ENCODE data around the gene MPPE1.
"Not testable (repeated sequence)": the region's sequence is repeated elsewhere in the genome, so short reads cannot be mapped to it uniquely, and the experiment has no call there.

MPPE1 gene, protein sequence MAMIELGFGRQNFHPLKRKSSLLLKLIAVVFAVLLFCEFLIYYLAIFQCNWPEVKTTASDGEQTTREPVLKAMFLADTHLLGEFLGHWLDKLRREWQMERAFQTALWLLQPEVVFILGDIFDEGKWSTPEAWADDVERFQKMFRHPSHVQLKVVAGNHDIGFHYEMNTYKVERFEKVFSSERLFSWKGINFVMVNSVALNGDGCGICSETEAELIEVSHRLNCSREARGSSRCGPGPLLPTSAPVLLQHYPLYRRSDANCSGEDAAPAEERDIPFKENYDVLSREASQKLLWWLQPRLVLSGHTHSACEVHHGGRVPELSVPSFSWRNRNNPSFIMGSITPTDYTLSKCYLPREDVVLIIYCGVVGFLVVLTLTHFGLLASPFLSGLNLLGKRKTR

DNA sequence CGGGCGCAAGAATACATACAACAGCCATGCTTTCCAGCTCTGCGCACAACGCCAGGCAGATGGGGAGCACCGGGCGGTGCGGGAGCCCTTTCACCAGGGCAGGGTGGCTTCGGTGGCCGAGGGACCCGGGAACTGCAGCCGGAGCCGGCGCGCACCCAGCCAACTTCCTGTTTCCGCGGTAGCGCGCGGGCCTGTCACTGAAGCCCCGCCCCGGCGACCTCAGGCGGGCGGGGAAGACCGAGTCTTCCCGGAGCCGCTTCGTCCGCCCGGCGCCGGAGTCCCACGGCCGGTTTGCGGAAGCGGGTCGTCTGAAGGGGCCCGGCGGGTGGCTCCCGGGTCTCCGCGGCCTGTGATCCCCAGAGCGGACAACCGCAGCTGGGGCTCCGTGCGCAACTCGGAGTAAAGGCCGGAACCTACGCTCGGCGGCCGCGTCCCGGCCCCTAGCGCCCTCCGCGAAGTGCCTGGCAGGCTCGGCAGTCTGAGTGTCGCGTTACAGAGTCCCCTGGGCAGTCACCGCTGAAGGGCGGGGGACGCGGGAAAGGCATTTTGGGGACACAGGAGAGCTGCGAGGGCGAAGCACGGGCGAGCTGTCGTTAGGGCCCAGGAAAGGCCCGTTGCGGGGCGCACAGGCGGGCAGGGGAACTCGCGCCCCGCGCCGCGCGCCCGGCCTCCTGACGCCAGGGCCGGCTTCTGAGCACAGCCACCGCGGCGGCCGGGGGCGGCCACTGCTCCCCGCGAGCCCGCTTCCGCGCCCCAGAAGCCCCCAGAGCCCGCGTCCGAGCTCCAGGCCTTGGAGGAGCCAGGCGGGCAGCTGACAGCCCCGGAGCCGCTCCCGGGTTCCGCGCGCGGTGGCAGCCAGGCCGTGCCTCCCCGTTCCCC is at the start of gene MPPE1:
MPPE1 (minus strand) TSS at position 136 of the 879 bp plus-strand sequence. CDS start 11,053 bp downstream, outside the sequence.
- DNase-seq (ENCODE audit: low spot score), result peak; percentile 86

DNA sequence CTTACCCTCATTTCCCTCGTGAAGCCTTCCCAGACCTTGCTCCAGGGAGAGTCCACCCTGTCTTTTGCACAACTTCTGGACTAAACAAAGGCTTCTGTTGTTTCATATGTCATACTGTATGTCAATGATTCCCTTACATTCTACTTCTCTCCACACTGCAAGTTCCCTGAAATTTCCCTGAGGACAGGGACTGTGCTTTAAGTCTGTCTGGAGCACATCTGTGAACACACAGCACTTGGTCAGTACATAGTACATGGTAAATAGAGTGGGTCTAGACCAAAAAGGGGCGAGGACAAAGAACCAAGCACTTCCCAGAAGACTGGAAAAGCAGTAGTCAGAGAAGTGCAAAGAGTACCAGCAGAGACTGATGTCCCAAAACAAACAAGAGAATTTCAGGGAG is 49.5 kb upstream of the MPPE1 start:
- no peak for DNase-seq (ENCODE audit: low spot score)

DNA sequence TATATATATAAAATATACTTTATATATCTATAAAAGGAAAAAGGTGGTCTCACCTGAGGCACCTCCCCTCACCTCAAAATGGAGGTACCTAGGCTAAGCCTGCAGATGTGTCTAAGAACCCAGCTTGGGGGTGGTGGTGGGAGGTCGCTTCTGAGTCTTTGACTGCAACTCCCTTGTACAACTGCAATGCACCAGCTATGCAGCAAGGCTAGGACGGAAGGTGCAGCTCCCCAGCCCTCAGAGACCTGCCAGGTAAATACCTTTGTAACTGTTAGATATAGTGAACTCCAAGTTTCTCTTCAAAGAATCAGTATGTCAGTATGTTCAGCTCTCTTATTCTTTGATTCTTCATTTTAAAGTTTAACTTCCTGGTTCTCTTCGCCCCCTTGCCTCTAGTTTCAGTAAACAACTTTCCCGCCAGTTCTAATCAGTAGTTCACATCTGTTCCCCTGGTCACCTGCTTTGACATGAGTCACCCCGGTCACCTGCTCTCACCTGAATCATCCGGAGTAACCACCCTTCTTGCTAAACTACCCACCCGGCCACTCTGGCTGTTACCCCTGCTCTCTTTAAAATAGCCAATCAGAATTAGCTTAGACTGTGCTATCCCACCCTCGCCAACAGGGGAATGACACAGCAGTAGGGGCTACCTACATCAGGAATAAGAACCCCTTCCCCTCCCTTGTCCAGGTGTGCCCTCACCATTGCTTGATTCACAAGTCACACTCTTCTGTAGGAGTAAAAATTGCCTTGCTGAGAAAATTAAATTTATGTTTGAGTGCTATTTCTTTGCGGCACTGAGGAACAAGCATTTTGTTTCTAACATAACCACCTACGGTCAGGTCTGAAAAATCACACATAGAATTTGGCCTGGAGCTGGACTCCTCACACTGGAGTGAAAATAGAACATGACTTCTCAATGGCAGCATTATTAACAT is 48.5 kb upstream of the MPPE1 start:
- no peak for DNase-seq (ENCODE audit: low spot score)

DNA sequence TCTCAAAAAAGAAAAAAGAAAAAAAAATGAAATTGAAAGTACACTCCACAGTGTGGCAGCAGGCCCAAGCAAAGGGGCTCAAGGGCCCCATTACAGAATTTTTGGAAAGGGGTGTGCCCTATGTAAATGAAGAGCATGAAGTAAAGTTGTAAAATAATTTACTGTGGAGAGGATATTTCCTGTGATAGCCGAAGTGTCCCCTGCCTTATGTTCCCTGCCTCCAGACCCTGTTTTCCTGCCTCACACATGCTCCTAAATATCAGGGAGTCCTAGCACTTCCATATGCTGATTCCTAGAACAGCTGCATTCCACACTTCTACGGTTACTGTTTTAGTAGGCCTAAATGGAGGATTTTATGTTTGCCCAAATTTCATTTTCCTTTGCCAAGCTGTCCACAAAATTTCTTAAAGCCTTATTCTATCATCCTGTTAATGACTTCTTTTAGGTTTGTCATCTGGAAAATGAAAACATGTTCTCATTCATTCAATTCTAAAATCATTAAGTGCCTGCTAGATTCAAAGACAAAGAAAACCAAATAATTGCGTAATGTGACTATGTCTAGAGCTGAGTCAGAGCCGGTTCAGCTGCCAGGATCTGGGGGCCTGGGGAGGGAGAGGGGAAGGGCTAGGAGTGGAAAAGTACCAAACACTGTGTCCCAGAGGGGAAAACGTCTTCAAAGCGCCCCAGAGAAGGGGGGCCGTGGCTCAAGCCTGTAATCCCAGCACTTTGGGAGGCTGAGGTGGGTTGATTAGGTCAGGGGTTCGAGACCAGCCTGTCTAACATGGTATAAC is 47.3 kb upstream of the MPPE1 start:
- DNase-seq (ENCODE audit: low spot score), result peak; percentile 53

DNA sequence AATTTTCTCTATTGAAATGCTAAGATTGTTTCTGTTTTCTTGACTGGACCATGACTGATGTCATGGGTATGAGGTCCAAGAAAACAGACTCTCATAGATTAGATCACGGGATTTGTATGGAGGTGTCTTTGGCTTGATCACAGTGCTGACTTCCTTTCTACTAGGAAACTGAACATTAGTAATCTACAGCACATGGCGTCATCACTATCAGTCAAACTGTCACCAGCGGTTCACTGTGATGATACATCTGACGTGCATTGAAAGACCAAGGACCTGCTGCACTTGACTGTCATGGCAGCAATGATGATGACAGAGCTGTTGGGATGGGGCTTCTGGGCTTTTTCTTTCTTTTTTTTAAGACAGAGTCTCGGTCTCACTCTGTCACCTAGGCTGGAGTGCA is 45.0 kb upstream of the MPPE1 start:
- DNase-seq (ENCODE audit: low spot score), result no peak

DNA sequence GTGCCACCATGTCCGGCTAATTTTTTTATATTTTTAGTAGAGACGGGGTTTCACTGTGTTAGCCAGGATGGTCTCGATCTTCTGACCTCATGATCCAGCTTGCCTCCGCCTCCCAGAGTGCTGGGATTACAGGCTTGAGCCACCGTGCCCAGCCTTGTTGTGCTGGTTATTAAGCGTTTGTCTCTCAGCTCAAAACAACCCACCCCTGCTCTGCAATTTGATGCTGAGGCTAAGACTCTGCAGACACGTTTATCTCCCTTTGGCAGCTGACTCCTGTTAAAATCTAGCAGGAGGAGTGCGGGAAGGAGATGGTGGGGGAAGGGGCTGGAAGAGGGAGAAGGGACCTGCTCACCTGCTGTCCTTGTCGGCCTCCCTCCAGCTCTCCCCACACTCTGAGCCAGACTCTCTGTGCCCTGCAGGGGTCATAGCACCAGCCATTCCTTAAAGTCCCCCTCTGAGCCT is 43.3 kb upstream of the MPPE1 start:
- no peak for DNase-seq (ENCODE audit: low spot score)

DNA sequence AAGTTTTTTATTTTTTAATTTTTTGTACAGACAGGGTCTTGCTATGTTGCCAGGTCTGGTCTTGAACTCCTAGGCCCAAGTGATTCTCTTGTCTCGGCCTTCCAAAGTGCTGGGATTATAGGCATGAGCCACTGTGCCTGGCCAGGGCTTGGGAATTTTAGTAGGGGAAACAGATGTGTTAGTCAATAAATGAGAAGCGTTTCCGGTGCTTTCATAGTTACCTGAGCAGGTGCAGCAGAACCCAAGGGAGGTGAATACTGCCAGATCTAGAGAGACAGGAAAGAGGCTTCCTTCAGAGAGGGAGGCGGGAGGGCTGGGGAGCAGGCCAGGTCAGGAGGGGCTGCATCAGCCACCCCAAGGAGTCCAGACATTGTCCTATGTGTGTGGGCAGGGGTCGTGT is 42.7 kb upstream of the MPPE1 start:
- no peak for DNase-seq (ENCODE audit: low spot score)

DNA sequence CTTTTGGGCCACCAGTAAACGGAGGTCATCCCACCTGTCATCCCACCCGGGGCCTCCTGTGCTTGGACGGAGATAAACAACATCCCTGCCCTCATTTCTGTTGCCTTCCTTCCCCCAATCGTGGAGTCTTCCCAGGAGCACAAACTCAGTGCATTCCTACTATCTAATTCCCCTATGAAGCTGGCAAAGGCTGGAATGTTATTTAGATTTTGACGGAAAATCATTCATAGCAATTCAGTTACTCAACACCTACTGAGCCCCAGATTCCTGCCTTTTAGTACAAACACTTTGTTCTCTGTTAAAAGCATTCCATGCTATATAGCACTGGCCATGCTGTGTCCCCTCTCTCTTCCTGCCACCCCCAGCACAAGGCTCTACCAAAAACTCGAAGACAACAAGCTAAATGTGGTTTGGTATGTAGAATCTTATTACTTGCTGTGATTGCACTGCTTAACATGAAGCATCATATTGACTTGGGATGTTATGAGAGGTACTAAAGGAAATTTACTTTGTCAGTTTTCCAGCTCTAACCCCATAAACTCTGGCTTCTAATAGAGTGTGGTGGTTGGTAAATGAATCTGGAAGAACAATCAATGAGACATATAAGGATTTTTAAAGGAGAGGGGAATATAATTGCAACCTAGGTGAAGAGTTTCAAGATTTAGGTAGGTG is 40.9 kb upstream of the MPPE1 start:
- no peak for DNase-seq (ENCODE audit: low spot score)

DNA sequence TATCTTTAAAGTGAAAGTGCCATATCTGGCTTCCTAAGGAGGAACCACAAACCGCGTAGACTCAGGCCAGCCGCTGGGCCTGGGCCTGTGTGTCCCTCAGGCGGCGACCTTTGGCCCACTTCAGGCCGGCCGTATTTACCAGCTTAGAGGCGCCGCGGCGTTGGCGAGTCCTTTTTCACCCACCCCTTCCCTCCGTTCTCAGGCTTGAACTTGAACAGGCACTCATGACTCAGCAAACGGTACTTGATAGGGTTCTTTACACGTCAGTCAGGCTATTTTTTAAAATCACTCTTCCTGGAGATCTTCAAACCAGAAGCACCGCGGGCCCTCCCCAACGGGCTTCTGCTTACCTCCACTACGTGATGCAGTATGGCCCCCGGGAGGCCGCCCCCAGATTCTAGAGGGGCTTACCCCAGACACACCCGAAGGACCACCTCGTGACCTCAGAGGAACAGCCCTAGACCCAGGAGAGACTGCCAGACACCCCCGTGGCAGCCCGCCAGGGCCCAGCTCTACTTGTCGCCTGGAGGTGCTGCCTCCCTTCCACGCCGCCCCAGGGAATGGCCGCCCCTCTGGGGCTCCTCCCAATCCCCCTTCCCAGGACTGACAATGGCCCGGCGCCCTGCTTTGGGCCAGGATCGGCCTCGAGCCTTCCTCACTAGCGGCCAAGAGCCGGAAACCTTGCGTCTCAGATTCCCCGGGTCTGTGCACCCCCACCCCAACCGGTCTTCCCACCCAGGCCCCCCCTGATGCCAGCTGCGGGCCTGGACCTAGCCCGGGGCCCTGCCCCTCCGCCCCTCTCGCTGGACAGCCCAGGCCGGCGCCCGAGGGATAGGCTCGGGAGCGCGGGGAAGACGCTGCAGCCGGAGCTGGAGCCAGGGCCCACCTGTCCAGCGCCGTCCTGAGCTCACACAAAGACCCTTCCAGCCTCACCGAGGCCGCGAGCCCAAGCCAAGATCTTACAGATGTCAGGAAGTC is 39.4 kb upstream of the MPPE1 start:
- DNase-seq (ENCODE audit: low spot score), result peak; percentile 81

DNA sequence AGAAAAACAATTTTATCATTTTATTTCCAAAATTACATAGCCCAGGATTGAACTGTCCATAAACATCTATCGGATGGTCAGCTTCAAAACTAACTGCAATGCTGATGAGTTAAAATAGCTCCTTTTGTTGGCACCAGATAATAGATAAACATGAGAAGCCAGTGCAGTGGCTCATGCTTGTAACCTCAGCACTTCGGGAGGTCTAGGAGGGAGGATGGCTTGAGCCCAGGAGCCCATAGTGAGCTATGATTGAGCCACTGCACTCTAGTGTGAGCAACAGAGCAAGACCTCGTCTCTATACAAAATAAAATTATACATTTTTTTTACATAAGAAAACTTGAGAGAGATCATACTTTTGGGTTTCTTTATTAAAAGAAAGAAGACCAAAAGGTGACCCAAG is 38.6 kb upstream of the MPPE1 start:
- DNase-seq (ENCODE audit: low spot score), result no peak

DNA sequence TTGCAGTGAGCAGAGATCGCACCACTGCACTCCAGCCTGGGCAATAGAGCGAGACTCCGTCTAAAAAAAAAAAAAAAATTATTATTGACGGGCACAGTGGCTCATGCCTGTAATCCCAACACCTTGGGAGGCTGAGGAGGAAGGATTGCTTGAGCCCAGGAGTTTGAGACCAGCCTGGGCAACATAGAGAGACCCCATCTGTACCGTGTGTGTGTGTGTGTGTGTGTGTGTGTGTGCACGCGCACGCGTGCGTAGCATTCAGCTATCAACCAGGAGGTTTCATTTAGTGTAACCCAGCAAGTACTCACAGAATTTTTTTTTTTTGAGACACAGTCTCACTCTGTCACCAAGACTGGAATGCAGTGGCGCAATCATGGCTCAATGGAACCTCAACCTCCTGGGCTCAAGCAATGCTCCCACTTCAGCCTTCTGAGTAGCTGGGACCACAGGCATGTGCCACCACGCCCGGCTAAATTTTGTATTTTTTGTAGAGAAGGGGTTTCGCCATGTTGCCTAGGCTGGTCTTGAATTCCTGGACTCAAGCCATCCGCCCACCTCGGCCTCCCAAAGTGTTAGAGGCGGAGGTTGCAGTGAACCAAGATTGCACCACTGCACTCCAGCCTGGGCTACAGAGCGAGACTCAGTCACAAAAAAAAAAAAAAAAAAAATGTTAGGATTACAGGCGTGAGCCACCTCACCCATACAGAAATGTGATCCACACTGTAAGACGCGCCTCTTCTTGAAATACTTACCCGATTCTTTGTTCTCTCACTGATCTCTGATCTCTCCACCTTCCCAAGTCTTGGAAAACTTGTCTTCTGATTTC is 37.9 kb upstream of the MPPE1 start:
- DNase-seq (ENCODE audit: low spot score), result not testable (repeated sequence)

DNA sequence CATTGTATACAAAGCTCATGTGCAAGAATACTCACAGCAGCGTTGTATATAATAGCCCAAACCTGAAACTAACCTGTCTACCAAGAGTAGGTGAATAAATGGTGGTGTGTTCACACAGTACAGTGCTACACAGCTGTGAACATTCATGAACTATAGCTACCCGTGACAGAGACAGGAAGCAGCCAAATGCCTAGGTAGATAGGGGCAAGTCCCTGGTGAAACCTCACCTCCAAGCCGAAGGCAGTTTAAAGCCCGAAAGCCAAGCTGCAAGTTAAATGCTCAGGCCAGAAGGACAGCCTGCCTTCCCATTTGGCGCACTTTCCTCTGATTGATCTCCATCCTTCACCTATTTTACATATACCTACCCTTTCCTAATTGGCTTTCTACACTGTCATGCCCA is 36.7 kb upstream of the MPPE1 start:
- DNase-seq (ENCODE audit: low spot score), result no peak

DNA sequence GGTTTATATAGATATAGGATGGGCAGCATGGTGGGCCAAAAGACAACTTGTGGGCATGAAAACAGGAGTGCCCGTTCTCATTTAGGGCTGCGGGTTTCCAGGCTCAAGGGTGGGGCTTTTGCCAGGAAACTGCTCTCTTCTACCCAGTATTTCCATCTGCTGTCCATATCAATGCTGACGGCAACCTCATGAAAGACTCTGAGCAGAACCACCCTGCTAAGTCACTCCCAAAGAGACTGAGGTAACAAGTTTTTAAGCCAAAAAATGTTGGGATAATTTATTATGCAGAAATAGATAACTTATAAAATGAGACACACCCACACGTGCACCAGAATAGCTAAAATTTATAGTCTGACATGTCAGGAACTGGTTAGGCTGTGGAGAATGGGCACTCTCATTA is 36.1 kb upstream of the MPPE1 start:
- no peak for DNase-seq (ENCODE audit: low spot score)

DNA sequence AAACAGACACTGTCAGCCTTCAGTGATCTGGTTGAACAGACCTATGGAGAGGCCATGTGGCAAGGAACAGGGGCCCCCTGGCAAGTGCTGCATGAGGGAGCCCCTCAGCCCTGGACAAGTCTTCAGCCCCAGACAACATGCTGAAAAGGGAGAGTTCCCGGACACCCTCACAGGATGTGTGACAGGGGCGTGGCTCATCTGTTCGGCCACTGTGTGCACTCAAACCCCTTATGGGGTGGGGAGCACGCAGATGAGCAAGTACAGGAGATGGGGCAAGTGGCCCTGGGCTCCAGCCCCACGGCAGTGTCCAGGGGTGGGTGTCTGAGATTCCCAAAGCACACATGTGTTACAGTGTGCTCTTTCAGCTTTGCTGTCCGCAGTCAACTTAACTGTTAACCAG is 35.4 kb upstream of the MPPE1 start:
- no peak for DNase-seq (ENCODE audit: low spot score)

DNA sequence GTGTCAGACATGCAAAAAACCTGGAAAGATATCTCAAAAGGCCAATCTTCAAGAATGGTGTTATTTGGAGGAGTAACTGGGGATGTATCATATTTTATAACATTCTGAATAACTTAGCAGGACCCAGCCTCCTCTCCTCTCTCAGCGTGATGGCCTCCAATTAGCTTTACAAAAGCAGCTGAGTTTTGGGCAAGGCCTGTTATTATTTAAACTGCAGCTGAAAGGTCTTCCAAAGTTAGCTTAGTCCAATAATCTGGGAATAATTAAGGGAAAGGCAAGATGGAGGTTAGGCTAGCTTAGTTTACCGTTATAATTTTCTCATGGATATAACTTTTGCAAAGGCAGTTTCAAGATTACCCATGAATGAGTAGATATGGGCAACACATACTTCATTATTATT is 32.8 kb upstream of the MPPE1 start:
- no peak for DNase-seq (ENCODE audit: low spot score)

DNA sequence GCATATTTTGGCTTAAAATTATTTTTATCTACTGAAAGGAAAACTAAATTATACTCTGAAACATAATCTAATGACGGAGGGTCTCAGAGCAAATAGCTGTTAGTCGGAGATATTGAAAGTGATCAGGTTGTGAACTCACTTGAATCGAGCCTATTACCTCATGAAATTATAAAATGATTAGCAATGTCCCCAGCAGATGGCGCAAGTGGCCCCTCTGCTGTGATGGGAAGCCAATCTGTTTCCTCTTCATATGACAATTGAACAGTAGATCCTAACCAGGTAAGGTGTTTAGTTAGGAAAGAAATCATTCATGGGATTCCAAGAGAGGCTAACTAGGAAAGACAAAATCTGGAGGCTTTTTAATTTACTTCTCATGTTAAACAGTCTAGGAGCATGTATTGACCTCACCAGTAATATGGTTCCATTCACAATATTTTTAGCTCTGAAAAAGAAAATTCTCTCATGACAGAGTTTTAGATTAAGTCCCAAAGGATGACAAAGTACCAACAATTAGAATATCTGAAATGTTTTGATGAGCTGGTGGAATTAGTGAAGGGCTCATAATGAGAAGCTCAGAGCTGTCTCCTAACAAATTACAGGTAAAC is 29.9 kb upstream of the MPPE1 start:
- peak; percentile 56 for DNase-seq (ENCODE audit: low spot score)

DNA sequence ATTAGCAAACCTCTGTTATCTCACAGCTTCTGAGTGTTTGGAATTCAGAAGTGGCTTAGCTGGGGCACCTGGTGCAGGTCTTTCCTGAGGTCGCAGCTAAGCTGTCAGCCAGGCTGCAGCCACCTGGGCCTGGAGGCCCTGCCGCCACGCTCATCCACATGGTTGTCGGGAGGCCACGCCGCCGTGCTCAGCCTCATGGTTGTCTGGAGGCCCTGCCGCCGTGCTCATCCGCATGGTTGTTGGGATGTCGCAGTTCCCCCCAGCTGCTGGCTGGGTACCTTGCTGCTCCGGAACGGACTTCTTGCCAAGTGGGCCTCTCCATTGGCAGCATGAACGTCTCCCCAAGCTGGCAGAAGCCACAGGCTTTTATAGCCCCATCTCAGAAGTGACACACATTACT is 24.3 kb upstream of the MPPE1 start:
- DNase-seq (ENCODE audit: low spot score), result no peak

DNA sequence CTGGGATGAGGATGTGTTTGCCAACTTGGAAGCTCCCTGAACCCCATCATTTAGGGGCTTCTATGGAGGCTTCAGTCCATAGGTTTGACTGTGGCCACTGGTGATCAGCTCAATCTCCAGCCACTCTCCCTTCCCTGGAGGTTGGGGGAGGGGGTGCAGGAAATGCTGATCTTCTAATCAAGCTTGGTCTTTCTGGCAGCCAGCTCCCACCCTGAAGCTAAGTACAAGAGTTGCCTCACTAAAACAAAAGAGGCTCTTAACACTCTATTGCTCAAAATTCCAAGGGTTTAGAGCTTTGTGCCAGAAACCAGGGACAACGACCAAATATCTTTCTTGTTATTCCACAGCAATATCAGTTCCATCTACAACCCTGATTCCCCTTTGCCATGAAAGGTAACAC is 19.4 kb upstream of the MPPE1 start:
- no peak for DNase-seq (ENCODE audit: low spot score)
